H1 (cell line): ENCODE measurements around the gene NR4A2. TPM values are rescaled to one million over a fixed set of nuclear protein-coding genes. Genes with fewer than 3 reads are reported as not detected.

ENCODE experiments used
- KDM1A ChIP-seq: fragments of 200-600, 300-600 bp; sonication (generic); IDR thresholded peaks from 2 replicates; pipeline ENCODE4 v1.7.1; 2016; ENCODE audit warnings: mild to moderate bottlenecking, low read length, borderline replicate concordance
- NANOG ChIP-seq: IDR thresholded peaks from 2 replicates; pipeline ENCODE4 v1.6.1; 2011; ENCODE audit warnings: low read length, low read depth, mild to moderate bottlenecking, inconsistent platforms; ENCODE audit not compliant: insufficient read depth, poor library complexity, severe bottlenecking
- SP4 ChIP-seq: IDR thresholded peaks from 2 replicates; pipeline ENCODE4 v1.6.1; 2012; ENCODE audit warnings: low read length, inconsistent platforms
- polyA plus RNA-seq, 7 experiments: library from polyadenylated mRNA; depleted of rRNA in 3 of 7; stranded (reverse) in 5 of 7; unstranded in 2 of 7; fragments of >200 nt in 5 of 7; fragments of 200-250 nt in 2 of 7; gene quantifications; 1 replicate in 5 of 7; 2 replicates in 1 of 7; 4 replicates in 1 of 7; pipeline versions ENCODE4 v1.2.1 to v1.2.3, GENCODE V29; 2011 to 2013; ENCODE audit warnings: missing spikeins in 2 of 7, mixed read lengths in 2 of 7
- total RNA-seq: library from RNA; stranded (reverse); fragmentation: NEBNext Ultra II Directional; extraction: Animal tissue kit (Norgen Biotek cat#: 25700); gene quantifications from 2 replicates; pipeline ENCODE4 v1.2.1, GENCODE V29; 2021

Gene NR4A2
- total and polyA plus RNA-seq, 2 of the 8 experiments (the other 6 are each of a cell fraction or from before 2014, with no cell fraction given) = 0.15 to 1.7 TPM

GRCh38 chr2:156309917-156310316 is 22.6 kb downstream of the NR4A2 start (continued):
- TF ChIP-seq SP4 (no peak), KDM1A (no peak), NANOG (no peak)
